Measurements from ENCODE around the gene NTHL1. TPM values are rescaled to one million over a fixed set of nuclear protein-coding genes. Genes with fewer than 3 reads are reported as not detected.
"Not testable (repeated sequence)": the region's sequence is repeated elsewhere in the genome, so short reads cannot be mapped to it uniquely, and the experiment has no call there.

NTHL1 gene
- total RNA-seq, 4 donors from 2014 or later: 7.8 to 26.0 (median 10.0) TPM

DNA sequence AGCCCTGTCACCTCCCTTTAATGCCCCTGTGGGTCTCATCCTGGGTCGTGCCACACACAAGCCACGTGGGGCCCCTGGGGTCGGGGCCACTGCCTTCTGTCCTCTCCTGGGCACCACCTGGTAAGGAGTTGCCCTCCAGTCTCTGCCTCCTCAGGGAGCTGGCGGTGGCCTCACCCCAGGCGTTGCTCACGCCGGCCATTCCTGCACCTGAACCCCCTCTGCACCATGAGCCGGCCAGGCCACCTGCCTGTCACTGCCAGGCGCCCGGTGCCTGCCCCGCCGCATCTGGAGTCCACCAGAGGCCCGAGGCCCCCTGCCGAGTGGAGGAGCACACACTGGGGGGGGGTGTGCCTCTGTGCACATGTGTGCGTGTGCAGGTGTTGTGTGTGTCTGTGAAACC lies 10.5 kb downstream of the NTHL1 start:
- intact Hi-C loops (cut with DNase I): no loop called here
- H3K4me1 ChIP-seq: peaks cover 56 to 97% (median 75%) of the 10 kb centered on the region in 3 donors

DNA sequence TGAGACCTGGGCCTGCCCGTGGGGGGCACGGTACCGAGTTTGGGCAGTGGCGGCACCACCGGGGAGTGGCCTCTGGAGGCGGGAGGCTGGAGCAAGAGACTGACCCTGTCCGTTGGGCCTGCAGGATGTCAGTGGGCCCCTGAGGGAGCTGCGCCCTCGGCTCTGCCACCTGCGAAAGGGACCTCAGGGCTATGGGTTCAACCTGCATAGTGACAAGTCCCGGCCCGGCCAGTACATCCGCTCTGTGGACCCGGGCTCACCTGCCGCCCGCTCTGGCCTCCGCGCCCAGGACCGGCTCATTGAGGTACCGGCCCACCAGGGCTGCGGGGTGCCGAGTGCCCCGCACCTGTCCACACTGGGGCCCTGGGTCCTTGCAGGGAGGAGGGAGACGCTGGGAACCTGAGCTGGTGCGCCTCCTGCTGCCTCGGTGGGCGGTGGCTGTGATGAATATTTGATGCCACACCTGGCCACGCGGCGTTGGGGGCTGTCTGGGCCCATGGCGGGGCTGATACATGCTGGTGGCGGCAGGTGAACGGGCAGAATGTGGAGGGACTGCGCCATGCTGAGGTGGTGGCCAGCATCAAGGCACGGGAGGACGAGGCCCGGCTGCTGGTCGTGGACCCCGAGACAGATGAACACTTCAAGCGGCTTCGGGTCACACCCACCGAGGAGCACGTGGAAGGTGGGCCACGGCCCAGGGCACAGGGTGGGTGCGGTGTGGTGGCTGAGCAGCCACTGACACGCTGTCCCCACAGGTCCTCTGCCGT lies 11.3 kb downstream of the NTHL1 start:
- peaks cover 58 to 97% (median 71%) of the 10 kb centered on the region in 3 donors for H3K4me1 ChIP-seq
- H3K27ac ChIP-seq: peak overlapping the region; percentile 71 to 92 (median 85)
- no peak for DNase-seq
- H3K4me3 ChIP-seq: peak overlapping the region in 3 of 4 donors; percentile 11 to 52 (median 21)
- H3K36me3 ChIP-seq: peaks cover 0 to 5% (median 0%) of the 10 kb centered on the region in 3 donors
- H3K9me3 ChIP-seq: no peaks in the 10 kb centered on the region
- no peaks in the 10 kb centered on the region for H3K27me3 ChIP-seq
- 84 to 92% methylated on average over 12 to 16 of the region's 47 CpGs for WGBS, 2 donors
- intact Hi-C loops (cut with DNase I): no loop called here
- no peak for TF ChIP-seq CTCF (IDR thresholded peaks at IDR 0.05)
- TF ChIP-seq POLR2A (IDR thresholded peaks at IDR 0.05): no peak

More for the DNA sequence above, 10.5 kb downstream of the NTHL1 start:
- Histone ChIP-seq H3K4me3 (no peak overlapping the region), H3K27ac (peak overlapping the region; percentile 71 to 92 (median 85)), H3K27me3 (no peaks in the 10 kb centered on the region), H3K9me3 (no peaks in the 10 kb centered on the region), H3K36me3 (peaks cover 0 to 5% (median 0%) of the 10 kb centered on the region in 3 donors)
- no peak for DNase-seq
- TF ChIP-seq CTCF (IDR thresholded peaks at IDR 0.05) (no peak), POLR2A (IDR thresholded peaks at IDR 0.05) (no peak)
- whole genome bisulfite sequencing, 2 donors: 87% methylated on average over 3 of the region's 15 CpGs; no CpG with 5 or more reads in 1 of the 2 donors

DNA sequence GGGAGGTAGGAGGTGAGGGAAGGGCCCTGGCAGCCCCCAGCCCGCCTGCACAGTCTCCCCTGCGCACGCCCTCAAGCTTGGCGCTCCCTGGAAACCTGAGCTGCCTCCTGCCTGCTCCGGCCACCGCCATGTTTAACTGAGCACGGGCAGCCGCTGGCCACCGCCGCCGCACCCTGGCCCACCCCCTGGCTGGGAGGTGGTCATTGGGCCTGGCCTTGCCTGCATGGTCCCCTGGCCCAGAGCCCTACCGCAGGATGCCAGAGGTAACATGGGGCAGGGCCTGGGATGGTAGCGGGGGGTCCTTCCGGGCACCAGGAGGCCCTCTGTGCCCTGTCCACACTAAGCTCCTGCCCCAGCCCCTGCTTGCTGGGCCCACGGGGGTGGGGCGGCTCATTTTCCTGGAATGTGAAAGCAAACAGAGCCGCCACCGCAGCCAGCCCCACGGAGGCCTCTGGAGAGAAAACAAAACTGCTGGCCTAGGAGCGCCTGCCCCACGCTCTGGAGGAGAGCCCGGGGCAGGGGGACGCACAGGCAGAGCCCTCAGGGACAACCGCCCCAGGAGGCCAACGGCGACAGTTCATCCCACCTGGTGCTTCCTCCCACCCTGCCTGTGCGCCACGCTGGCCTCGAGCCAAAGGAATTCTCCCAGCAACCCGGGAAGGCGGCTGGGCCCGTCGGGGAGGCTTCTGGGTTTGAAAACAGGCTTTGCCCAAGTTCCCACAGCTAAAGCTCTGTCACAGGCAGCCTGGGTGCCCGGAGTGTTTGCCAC lies 12.0 kb downstream of the NTHL1 start:
- no peak for DNase-seq
- Histone ChIP-seq H3K27me3 (no peaks in the 10 kb centered on the region), H3K9me3 (no peaks in the 10 kb centered on the region), H3K4me3 (peak overlapping the region in 3 of 4 donors; percentile 11 to 52 (median 21)), H3K4me1 (peaks cover 61 to 97% (median 74%) of the 10 kb centered on the region in 3 donors), H3K36me3 (peaks cover 0 to 5% (median 0%) of the 10 kb centered on the region in 3 donors), H3K27ac (peak overlapping the region; percentile 71 to 92 (median 85))
- WGBS, 2 donors: 100% methylated on average over 5 of the region's 34 CpGs; no CpG with 5 or more reads in 1 of the 2 donors
- intact Hi-C loops (cut with DNase I): no loop called here
- TF ChIP-seq CTCF (IDR thresholded peaks at IDR 0.05): no peak
- TF ChIP-seq POLR2A (IDR thresholded peaks at IDR 0.05): no peak

GRCh38 chr16:2034696-2035430 lies 12.8 kb downstream of the NTHL1 start:
- H3K27me3 ChIP-seq: no peaks in the 10 kb centered on the region
- H3K36me3 ChIP-seq: peaks cover 0 to 9% (median 0%) of the 10 kb centered on the region in 3 donors
- no peak for TF ChIP-seq POLR2A (IDR thresholded peaks at IDR 0.05)
- no peak for TF ChIP-seq CTCF (IDR thresholded peaks at IDR 0.05)
- intact Hi-C loops (cut with DNase I): no loop called here
- H3K27ac ChIP-seq: peak overlapping the region; percentile 71 to 92 (median 85)
- H3K4me1 ChIP-seq: peaks cover 57 to 97% (median 66%) of the 10 kb centered on the region in 3 donors
- H3K9me3 ChIP-seq: no peaks in the 10 kb centered on the region
- DNase-seq: no peak
- peak overlapping the region in 3 of 4 donors; percentile 11 to 52 (median 21) for H3K4me3 ChIP-seq
- 69% methylated on average over 7 of the region's 17 CpGs; no CpG with 5 or more reads in 1 of the 2 donors for WGBS, 2 donors

- H3K27ac ChIP-seq: peak overlapping the region; percentile 76 to 92 (median 86)
- H3K27me3 ChIP-seq; DNase-seq; intact Hi-C loops (cut with DNase I); H3K9me3 ChIP-seq: not testable (repeated sequence)
- peak overlapping the region; percentile 12 to 58 (median 33) for H3K4me3 ChIP-seq
- peaks cover 0 to 12% (median 0%) of the 10 kb centered on the region in 3 donors for H3K36me3 ChIP-seq
- H3K4me1 ChIP-seq: peaks cover 50 to 97% (median 62%) of the 10 kb centered on the region in 3 donors
- 67 to 75% methylated on average over 4 to 7 of the region's 32 CpGs for WGBS, 2 donors
Observed at GRCh38 chr16:2033909-2034695, 13.5 kb downstream of the NTHL1 start.
